Stimulated activated CD8-positive, alpha-beta memory T cell treated with anti-CD3 and anti-CD28 coated beads, Interleukin-15, amount 100 ng/mL, for 1 hour (primary cell): Measurements from ENCODE around the gene CPNE1.

Experiments
- DNase-seq: peaks from one replicate; pipeline ENCODE4 v3.0.0-alpha.2; 2020; ENCODE audit warnings: low read depth

Gene CPNE1

DNA sequence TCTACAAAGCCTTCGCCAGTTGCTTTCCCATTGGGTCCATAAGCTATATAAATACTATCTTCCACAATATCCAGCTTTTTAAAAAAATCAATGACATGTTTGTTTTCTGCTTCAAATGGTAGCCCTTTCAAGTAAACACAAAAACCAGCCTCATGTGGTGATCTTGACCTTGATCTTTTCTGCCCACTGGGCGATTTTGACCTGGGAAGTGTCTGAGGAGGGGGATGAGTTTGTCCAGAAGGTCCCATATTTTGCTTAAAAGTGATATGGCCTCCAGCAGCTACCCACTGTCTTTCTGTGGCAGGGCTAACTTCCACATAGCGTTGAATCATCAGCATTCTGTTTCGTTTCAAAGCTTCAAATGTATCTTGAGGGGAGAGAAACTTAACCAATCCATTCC is 10.8 kb downstream of the CPNE1 start:
- no peak for DNase-seq

DNA sequence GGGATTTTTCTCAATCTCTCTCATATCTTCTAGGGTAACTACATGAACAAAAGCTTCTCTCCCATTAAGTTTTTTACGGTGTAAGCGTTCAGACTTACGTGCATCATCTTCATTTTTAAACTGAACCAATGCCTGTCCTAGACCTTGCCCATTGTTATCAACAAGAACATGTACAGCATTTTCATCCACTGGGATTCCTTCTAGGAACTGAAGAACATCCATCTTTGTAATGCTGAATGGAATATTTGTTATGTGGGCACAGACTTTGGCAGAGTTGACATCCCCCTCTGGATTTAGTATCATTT is 11.3 kb downstream of the CPNE1 start:
- DNase-seq, result no peak

GRCh38 chr20:35652641-35653429 is 11.9 kb downstream of the CPNE1 start:
- DNase-seq, result no peak

DNA sequence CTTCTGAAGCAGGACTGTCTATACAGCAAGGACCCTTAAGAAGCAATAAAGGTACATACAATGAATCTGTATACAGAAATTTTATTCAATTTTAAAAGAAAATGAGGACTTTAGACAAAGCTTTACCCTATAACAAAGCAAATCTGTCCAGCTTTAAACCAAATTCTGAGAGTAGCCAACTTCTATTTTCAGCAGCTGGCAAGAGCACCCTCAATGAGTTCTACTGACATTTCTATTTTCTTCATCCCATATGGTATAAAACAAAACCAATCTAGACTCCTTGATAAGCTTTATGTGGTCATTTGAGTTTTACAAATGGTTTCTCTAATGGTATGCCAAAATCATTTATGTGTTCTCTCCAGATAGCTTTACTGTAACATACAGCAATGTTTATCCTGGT is 12.7 kb downstream of the CPNE1 start:
- no peak for DNase-seq

DNA sequence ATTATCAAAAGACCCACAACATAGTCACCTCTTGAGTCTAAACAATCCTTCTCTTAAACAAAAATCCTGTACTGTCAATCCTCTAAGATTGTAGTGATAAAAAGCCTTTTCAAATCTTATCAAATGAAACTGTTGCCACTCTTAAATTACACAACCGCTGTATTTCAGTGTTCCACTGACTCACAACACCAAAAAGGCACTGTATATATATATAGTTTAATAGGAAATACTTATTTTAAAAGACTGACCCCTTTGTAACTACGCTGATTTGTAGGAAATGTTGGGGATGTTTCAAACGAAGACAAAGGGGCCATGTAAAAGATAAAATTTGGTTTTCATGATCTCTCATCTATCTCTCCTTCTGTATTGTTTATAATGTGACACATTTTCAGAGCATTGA is 14.1 kb downstream of the CPNE1 start:
- DNase-seq, result no peak

DNA sequence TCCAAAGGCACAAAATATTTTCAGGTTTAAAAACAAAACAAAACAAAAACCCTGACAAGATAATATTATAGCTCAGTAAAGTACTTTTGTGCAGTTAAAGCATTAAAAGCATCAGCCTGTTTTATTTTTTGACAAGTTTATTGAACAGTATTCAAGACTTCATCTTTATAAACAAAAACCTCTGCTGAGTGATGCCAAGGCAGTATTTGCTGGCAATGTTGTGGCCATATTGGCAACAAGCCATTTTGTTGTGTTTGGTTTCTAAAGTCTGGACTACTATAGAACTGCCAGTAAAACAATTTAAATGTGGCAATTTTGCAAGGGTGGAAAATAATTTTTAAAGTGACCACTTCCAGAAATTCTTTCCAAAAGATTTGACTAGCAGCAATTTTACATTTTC is 15.9 kb downstream of the CPNE1 start:
- no peak for DNase-seq

DNA sequence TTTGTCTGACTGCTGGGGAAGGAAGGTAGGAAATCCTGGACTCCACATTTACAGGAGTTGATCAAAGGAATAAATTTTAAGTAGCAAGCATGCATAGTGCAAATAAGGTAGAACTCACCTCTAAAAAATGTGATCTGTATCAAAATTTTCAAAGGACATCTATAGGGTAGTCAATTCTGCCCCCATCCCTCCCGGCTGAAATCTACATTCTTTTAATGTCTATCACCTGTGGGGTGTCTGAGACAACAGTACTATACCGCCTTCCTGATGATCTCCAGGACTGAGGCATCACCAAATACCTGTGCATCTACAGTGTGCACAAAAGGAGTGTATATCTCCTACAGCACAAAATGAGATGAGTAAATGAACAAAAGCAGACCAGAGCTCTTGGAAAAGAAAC is 19.9 kb downstream of the CPNE1 start:
- DNase-seq, result no peak

- DNase-seq, result no peak
These were observed 21.7 kb downstream of the CPNE1 start for GRCh38 chr20:35643045-35643444.

- no peak for DNase-seq
These were observed 23.0 kb downstream of the CPNE1 start for GRCh38 chr20:35641743-35642142.

- no peak for DNase-seq
These were observed 24.0 kb downstream of the CPNE1 start for GRCh38 chr20:35640724-35641123.

DNA sequence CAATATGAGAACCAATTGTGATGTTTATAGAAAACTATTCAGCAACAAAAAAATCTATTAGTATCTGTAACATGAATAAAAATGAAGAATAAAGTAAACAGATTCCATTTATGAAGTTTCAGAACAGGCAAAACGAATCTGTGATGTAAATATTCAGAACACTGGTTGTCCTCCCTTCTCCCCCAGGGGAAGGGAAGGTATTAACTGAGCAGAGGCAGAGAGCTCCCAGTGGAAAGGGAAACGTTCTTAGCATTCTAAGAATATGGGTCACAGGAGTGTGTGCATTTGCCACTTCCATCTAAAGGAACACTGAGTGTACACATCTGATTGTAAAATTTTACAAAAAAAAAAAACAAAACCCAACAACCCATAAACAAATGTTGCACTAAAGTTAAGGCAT is 25.9 kb downstream of the CPNE1 start:
- no peak for DNase-seq

DNA sequence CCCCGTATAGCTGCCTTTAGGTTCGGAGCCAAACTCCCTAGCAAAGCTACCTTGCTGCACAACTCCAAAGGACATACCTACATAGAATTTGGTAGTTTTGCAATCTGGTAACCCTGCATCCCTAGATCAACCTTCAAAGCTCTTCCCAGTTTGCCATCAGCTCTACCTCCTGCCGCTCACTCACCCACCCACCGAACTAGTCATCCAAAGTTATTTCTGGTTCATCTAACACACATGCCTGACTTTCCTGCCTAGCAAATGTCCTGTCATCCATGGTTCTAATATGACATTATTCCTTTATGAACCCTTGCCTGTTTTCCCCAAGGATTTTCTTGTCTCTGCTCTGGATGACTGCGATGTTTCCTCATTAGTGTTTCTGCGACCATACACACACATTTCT is 27.4 kb downstream of the CPNE1 start:
- DNase-seq, result no peak

- DNase-seq, result no peak
These were observed 28.6 kb downstream of the CPNE1 start for GRCh38 chr20:35636095-35636494.

- DNase-seq, result no peak
These were observed 29.0 kb downstream of the CPNE1 start for GRCh38 chr20:35635652-35636051.

DNA sequence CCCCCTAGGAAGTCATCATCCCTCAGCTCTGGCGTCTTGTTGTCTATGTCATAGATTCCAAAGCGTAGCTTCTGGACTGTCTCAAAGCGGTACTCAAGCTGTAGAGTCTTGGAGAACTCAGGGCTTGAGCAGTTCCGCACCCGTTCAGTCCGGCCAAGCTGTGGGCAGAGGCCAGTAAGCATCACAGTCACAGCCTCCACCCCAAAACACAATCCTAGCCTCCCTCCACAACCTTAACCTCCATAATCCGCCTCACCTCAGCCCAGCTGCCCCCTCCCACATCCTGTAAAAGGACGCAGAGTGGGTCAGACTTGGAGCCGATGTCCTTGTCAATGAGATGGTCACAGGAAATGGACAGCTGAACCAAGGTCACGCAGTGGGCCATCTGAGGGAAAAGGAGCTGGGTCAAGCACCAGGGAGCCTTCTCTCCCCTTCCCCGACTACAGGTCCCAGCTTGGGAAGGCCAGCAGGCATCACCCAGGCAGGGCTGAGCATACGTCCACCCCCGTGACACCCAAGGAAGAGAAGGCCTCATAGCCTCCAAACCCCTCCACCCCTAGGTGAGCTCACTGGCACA is 32.1 kb downstream of the CPNE1 start:
- no peak for DNase-seq

GRCh38 chr20:35630636-35631035 is 34.1 kb downstream of the CPNE1 start:
- DNase-seq, result no peak

- DNase-seq, result no peak
These were observed 35.1 kb downstream of the CPNE1 start for GRCh38 chr20:35629427-35630145.

DNA sequence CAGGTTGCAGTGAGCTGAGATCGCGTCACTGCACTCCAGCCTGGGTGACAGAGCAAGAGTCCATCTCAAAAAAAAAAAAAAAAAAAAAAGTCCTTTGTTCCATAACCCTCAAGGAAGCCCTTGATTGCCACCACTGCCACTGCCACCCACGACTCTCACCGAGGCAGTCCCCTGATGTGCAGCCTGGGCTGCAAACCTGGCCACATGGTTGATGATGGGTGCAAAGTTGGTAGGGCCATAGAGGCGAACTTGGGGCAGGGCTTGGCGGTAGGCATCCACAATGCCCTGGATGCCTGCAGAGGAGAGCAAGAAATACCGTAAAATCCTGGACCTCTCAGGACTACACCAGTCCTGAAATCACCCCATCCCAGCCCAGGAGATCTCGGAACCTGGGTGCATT is 37.6 kb downstream of the CPNE1 start:
- DNase-seq, result no peak

DNA sequence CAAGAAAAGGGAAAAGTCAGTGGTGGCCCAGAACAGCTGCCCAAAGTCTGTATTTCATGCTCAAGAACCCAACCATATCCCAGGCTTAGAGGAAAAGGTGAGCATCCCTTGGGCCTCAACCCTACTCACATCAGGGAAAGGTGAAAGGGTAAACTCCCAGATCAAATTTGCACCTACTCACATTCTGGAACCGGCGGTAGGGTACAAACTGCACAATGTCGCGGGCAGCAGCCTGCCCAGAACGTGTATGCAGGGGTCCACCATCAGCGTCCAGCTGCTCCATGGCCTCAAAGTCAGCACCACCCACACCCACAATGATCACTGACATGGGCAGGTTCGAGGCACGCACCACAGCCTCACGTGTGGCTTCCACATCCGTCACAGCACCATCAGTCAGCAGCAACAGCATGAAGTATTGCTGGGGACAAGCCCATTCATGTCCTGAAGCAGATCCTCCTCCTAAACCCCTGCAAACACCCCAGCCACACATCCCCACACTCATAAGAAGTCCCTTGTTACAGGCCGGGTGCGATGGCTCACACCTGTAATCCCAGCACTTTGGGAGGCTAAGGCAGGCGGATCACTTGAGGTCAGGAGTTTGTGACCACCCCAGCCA is 38.2 kb downstream of the CPNE1 start:
- DNase-seq, result no peak

DNA sequence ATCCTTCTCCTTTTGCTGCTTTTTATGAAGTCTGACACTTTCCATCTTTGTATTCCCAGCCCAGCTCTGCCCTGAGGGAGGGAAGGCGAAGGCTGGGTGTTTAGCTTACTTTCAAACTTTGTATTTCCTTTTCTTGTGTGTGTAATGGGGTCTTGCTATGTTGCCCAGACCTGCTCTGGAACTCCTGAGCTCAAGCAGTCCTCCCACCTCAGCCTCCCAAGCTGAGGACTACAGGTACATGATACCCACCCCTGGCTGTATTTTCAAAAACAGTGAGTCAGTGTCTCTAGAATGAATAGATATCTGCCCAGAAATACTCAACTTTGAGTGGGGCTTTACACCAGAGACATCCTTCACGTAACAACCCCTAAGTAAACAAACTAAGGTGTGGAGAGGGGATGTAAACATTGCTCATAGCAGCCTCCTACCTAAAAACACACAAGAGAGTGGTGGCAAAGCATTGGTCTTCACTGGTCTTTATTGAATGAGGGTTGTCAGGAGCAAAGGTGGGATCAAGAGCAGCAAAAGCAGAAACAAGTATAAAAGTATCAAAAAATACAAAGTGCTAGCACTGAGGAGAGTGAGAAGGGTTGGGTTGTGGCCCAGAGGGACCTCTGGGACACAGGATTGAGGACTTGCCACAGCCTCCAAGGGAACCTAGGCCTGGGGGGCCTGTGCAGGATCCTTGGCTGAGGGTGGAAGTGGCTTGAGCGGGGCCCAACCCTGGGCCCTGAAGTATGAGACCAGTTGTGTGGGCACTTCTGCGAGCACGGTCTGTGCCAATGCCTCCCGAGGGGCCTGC is 38.9 kb downstream of the CPNE1 start:
- no peak for DNase-seq

DNA sequence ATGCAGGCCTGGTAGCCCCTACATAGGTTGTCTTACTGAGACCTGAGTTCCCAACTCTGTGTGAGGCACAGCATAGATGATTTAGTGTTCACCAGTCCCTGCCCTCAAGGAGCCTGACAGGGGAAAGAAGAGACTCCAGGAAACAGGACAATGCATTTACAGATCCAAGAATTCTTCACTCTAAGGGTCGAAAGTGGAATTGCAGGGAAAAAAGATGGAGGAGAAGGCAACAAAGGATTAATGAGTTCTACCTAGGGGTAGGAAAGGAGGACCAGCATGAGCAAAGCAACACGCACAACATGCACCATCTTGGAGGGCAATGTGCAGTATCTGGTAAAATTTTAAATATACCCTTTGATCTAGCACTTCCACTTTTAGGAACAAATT is 43.1 kb downstream of the CPNE1 start:
- no peak for DNase-seq

DNA sequence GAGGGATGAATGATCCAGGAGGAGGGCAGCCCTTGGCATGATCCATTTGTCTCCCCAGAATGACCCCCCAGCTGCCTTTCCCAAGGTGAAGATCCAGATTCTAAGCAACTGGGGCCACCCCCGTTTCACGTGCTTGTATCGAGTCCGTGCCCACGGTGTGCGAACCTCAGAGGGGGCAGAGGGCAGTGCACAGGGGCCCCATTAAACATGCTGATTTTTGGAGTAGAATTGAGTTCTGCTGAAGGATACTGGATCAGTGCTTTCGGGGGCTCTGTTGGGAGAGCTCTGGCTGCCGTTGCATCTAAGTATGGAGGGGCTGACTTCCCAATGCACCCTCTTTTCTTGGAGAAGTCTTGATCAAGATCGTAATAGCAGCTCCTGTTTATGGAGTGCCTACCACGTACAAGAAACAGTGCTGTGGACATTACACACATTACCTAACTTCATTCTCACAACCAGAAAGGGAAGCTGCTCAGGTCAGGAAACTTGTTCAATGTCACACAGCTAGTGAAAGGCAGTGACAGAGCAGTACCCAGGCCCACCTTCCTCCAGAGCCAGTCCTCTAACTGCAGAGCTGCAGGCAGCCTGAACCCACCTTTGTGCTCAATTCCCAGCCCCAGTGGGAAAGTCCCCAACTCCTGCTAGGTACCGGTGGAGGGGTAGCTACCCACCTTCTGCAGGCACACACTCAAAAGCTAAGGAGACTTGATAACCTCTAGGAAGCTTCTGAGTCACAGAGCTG is 43.7 kb downstream of the CPNE1 start:
- no peak for DNase-seq
